Activated T-helper 1 cell treated with anti-CD3 and anti-CD28 coated beads, Interleukin-12 subunit alpha, Interleukin-12 subunit beta, Interleukin-2, Interleukin-4 antibody, amounts not matched to agents 30 ng/mL and 10 ng/mL and 1 ng/mL, durations not matched to agents 14 hours and 24 hours and 36 hours (primary cell): Measurements from ENCODE around the gene CDADC1. TPM values are rescaled to one million over a fixed set of nuclear protein-coding genes. Genes with fewer than 3 reads are reported as not detected.
"Not testable (repeated sequence)": the region's sequence is repeated elsewhere in the genome, so short reads cannot be mapped to it uniquely, and the experiment has no call there.

Source experiments
- DNase-seq: peaks from one replicate; pipeline ENCODE4 v3.0.0; 2021; ENCODE audit warnings: low spot score
- H3K27ac Mint-ChIP-seq: one replicate; pipeline ENCODE4 v1.8.0; 2021; ENCODE audit warnings: mild to moderate bottlenecking, mixed read lengths
- H3K27me3 Mint-ChIP-seq: one replicate; pipeline ENCODE4 v1.8.0; 2022; ENCODE audit warnings: mild to moderate bottlenecking, moderate library complexity, mixed read lengths; ENCODE audit not compliant: insufficient read depth
- H3K36me3 Mint-ChIP-seq: one replicate; pipeline ENCODE4 v1.8.0; 2021; ENCODE audit warnings: low read depth, mixed read lengths
- H3K4me1 Mint-ChIP-seq: one replicate; pipeline ENCODE4 v1.8.0; 2021; ENCODE audit warnings: low read depth, mixed read lengths
- H3K4me3 Mint-ChIP-seq: one replicate; pipeline ENCODE4 v1.8.0; 2021; ENCODE audit warnings: mild to moderate bottlenecking, moderate library complexity, mixed read lengths
- H3K9me3 Mint-ChIP-seq: one replicate; pipeline ENCODE4 v1.8.0; 2021; ENCODE audit warnings: mixed read lengths
- intact Hi-C: fragments of 100-400 bp; cut with micrococcal nuclease; formaldehyde crosslinking; loops from one replicate; pipeline ENCODE4 v1.15.1; 2024
- total RNA-seq: library from RNA; stranded (reverse); gene quantifications from 2 replicates; pipeline ENCODE4 v1.2.3, GENCODE V29; 2022

Gene CDADC1
- total RNA-seq, 1 donor from 2014 or later, result 8.1 TPM

- Mint-ChIP-seq H3K4me3 (no peak overlapping the region), H3K27ac (no peak overlapping the region), H3K27me3 (no peaks in the 10 kb centered on the region), H3K4me1 (no peaks in the 10 kb centered on the region), H3K36me3 (peaks cover 9% of the 10 kb centered on the region), H3K9me3 (no peaks in the 10 kb centered on the region)
- no peak for DNase-seq
- intact Hi-C loops, result loop anchor here (2.0 to 10.0 kb wide), 4 partner anchors 31 to 683 kb away; no protein-coding TSS in a partner anchor
These were observed 32.2 kb downstream of the CDADC1 start for GRCh38 chr13:49279885-49280284.

DNA sequence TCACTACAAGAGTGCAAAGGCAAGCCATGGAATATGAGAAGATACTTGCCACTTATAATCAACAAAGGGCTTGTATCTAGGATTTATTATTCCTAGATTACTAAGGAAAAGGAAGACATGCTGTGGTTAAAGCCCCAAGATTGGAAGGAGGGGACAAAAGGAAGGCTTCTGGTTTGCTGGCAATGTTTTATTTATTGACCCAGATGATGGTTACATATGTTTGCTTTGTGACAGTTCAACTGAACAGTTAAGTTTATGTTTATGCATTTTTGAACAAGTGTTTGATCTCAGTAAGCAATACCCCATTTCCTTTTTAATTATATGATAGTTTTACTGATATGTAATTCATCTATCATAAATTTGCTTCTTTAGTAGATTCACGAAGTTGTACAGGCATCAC, 40.3 kb downstream of the CDADC1 start:
- intact Hi-C loops, result no loop called here
- Mint-ChIP-seq H3K36me3 (peaks cover 10% of the 10 kb centered on the region), H3K4me3 (no peak overlapping the region), H3K9me3 (no peaks in the 10 kb centered on the region), H3K4me1 (no peaks in the 10 kb centered on the region), H3K27me3 (no peaks in the 10 kb centered on the region), H3K27ac (no peak overlapping the region)
- no peak for DNase-seq

DNA sequence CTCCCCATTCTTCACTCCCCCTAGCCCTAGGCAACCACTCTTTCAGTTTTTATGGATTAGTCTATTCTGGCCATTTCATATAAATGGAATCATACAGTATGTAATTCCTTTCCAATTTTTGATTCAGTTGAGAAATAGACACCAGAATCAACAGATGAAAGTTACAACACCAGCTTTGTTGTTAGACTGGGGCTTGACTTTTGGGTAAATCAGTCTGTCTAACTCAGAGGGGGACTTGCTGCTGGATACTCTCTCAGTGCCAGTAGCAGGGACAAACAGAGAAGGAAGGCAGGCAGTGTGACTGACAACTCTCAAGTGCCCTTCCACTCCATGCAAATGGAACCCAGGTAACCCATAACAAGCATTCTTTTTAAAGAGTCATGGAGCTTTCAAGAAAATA, 40.7 kb downstream of the CDADC1 start:
- no peaks in the 10 kb centered on the region for H3K4me1 Mint-ChIP-seq
- intact Hi-C loops, result no loop called here

DNA sequence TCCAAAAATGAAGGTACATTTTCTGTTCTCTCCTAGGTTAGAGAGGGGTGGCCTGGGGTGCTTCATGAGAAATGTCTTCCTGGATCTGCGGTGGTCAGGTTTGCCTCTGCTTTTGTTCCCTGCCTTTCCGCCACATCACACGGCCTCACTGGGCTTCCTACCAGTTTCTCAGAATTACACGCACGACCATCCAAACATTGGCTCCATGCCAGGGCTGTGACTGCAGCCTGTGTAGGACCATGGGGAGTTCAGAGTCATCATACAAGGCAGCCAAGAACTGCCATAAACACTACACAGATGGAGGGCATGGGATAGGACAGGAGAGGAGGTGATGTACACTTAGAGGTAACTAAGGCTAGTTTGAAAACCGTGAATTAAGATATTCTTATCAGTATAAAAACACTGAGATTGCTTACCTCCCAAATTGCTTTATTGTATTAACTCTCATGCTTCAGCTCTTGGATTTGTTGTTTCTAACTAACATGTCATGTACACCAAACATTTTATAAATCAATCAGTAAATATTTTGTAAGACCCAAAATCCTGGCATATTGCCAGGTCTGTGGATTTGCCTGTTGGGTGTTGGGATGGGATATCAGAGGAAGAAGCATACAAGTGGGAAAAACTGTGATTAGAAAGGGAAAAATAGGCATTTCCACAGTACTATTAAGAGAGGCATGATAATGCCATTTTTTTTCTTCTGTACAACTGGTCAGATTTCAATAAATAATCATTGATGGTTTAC, 45.2 kb downstream of the CDADC1 start:
- Mint-ChIP-seq H3K27me3 (no peaks in the 10 kb centered on the region), H3K27ac (no peak overlapping the region), H3K4me3 (no peak overlapping the region), H3K4me1 (no peaks in the 10 kb centered on the region), H3K9me3 (no peaks in the 10 kb centered on the region), H3K36me3 (peaks cover 8% of the 10 kb centered on the region)
- intact Hi-C loops, result no loop called here
- no peak for DNase-seq

More for the DNA sequence above, 40.7 kb downstream of the CDADC1 start:
- DNase-seq, result no peak
- no peak overlapping the region for H3K4me3 Mint-ChIP-seq
- H3K27ac Mint-ChIP-seq, result no peak overlapping the region
- H3K27me3 Mint-ChIP-seq, result no peaks in the 10 kb centered on the region
- H3K9me3 Mint-ChIP-seq, result no peaks in the 10 kb centered on the region
- H3K36me3 Mint-ChIP-seq, result peaks cover 10% of the 10 kb centered on the region

DNA sequence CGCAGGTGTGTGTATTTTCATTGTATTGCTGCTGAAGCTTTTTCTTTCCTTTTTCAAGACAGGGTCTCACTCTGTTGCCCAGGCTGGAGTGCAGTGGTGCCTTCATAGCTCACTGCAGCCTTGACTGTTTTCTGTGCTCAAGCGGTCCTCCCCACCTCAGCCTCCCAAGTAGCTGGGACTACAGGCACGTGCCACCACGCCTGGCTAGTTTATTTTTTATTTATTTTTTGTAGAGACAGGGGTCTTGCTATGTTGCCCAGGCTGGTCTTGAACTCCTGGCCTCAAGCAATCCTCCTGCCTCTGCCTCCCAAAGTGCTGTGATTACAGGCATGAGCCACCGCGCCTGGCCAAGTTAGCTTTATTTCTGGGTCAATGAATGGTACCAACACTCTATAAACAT, 47.0 kb downstream of the CDADC1 start:
- H3K27ac Mint-ChIP-seq, DNase-seq, intact Hi-C loops, H3K4me3 Mint-ChIP-seq, H3K9me3 Mint-ChIP-seq, H3K4me1 Mint-ChIP-seq, H3K27me3 Mint-ChIP-seq, H3K36me3 Mint-ChIP-seq: not testable (repeated sequence)

- Mint-ChIP-seq H3K36me3 (peaks cover 5% of the 10 kb centered on the region), H3K4me3 (no peak overlapping the region), H3K4me1 (no peaks in the 10 kb centered on the region), H3K9me3 (no peaks in the 10 kb centered on the region), H3K27me3 (no peaks in the 10 kb centered on the region), H3K27ac (no peak overlapping the region)
- intact Hi-C loops, result no loop called here
- no peak for DNase-seq
These were observed 47.5 kb downstream of the CDADC1 start for GRCh38 chr13:49295244-49295643.

GRCh38 chr13:49296659-49297058, 48.9 kb downstream of the CDADC1 start:
- peaks cover 5% of the 10 kb centered on the region for H3K36me3 Mint-ChIP-seq
- H3K27me3 Mint-ChIP-seq, result no peaks in the 10 kb centered on the region
- H3K4me3 Mint-ChIP-seq, result no peak overlapping the region
- no peaks in the 10 kb centered on the region for H3K9me3 Mint-ChIP-seq
- H3K4me1 Mint-ChIP-seq, result peaks cover 6% of the 10 kb centered on the region
- no peak overlapping the region for H3K27ac Mint-ChIP-seq
- no peak for DNase-seq
- intact Hi-C loops, result no loop called here

- Mint-ChIP-seq H3K9me3 (no peaks in the 10 kb centered on the region), H3K27ac (no peak overlapping the region)
- DNase-seq, result no peak
These were observed 49.6 kb downstream of the CDADC1 start for GRCh38 chr13:49297338-49297737.

GRCh38 chr13:49298416-49298815, 50.7 kb downstream of the CDADC1 start:
- Mint-ChIP-seq H3K4me1 (peaks cover 14% of the 10 kb centered on the region), H3K9me3 (no peaks in the 10 kb centered on the region), H3K27me3 (no peaks in the 10 kb centered on the region), H3K36me3 (peaks cover 2% of the 10 kb centered on the region), H3K27ac (no peak overlapping the region), H3K4me3 (no peak overlapping the region)
- intact Hi-C loops, result no loop called here
- no peak for DNase-seq

More at GRCh38 chr13:49297338-49297737, 49.6 kb downstream of the CDADC1 start:
- H3K4me3 Mint-ChIP-seq, result no peak overlapping the region
- peaks cover 5% of the 10 kb centered on the region for H3K36me3 Mint-ChIP-seq
- H3K4me1 Mint-ChIP-seq, result peaks cover 10% of the 10 kb centered on the region
- intact Hi-C loops, result no loop called here
- H3K27me3 Mint-ChIP-seq, result no peaks in the 10 kb centered on the region

- Mint-ChIP-seq H3K4me3 (no peak overlapping the region), H3K9me3 (no peaks in the 10 kb centered on the region)
- intact Hi-C loops, result no loop called here
These were observed 51.3 kb downstream of the CDADC1 start for GRCh38 chr13:49298903-49299605.

GRCh38 chr13:49300276-49300675, 52.6 kb downstream of the CDADC1 start:
- H3K36me3 Mint-ChIP-seq, result peaks cover 2% of the 10 kb centered on the region
- peaks cover 14% of the 10 kb centered on the region for H3K4me1 Mint-ChIP-seq
- H3K4me3 Mint-ChIP-seq, result no peak overlapping the region
- intact Hi-C loops, result loop anchor here (2.0 kb wide), 2 partner anchors 137 to 145 kb away; partner anchors contain the start of genes CAB39L and SETDB2
- no peak for DNase-seq
- no peak overlapping the region for H3K27ac Mint-ChIP-seq
- no peaks in the 10 kb centered on the region for H3K27me3 Mint-ChIP-seq
- H3K9me3 Mint-ChIP-seq, result no peaks in the 10 kb centered on the region

More at GRCh38 chr13:49298903-49299605, 51.3 kb downstream of the CDADC1 start:
- Mint-ChIP-seq H3K27ac (no peak overlapping the region), H3K27me3 (no peaks in the 10 kb centered on the region), H3K4me1 (peaks cover 14% of the 10 kb centered on the region), H3K36me3 (peaks cover 2% of the 10 kb centered on the region)
- DNase-seq, result no peak

- DNase-seq, result peak; percentile 61
- Mint-ChIP-seq H3K4me3 (peak overlapping the region; percentile 10), H3K36me3 (no peaks in the 10 kb centered on the region), H3K27me3 (no peaks in the 10 kb centered on the region), H3K9me3 (no peaks in the 10 kb centered on the region), H3K4me1 (peaks cover 14% of the 10 kb centered on the region), H3K27ac (peak overlapping the region; percentile 65)
- intact Hi-C loops, result loop anchor here (1.0 to 2.0 kb wide), 7 partner anchors 136 to 547 kb away; partner anchors contain the start of genes CAB39L, KPNA3, PHF11 and RCBTB1
These were observed 53.2 kb downstream of the CDADC1 start for GRCh38 chr13:49300739-49301589.
